ENCODE data around the gene PPM1E. TPM values are rescaled to one million over a fixed set of nuclear protein-coding genes. Genes with fewer than 3 reads are reported as not detected.

PPM1E gene
- total RNA-seq, 4 donors from 2014 or later, result 0.42 to 0.91 (median 0.67) TPM

GRCh38 chr17:58913971-58914769 lies 158.5 kb downstream of the PPM1E start:
- Histone ChIP-seq H3K27ac (replicated peaks in 1 of 4) (no peak overlapping the region), H3K9me3 (peaks cover 0 to 18% (median 12%) of the 10 kb centered on the region in 4 donors), H3K4me3 (no peak overlapping the region), H3K36me3 (no peaks in the 10 kb centered on the region), H3K27me3 (no peaks in the 10 kb centered on the region), H3K4me1 (no peaks in the 10 kb centered on the region)
- TF ChIP-seq POLR2AphosphoS5 (IDR thresholded peaks at IDR 0.05) (no peak), POLR2A (IDR thresholded peaks at IDR 0.05; ENCODE audit: low read depth) (no peak), CTCF (IDR thresholded peaks at IDR 0.05) (no peak), EP300 (IDR thresholded peaks at IDR 0.05) (no peak)
- 82% methylated on average over 2 of the region's 2 CpGs for WGBS
- intact Hi-C loops (cut with DNase I), result no loop called here
- no peak for DNase-seq (ENCODE audit: extremely low spot score)

- TF ChIP-seq POLR2A (IDR thresholded peaks at IDR 0.05; ENCODE audit: low read depth), result no peak
- no peak for TF ChIP-seq EP300 (IDR thresholded peaks at IDR 0.05)
- no peak for TF ChIP-seq POLR2AphosphoS5 (IDR thresholded peaks at IDR 0.05)
- TF ChIP-seq CTCF (IDR thresholded peaks at IDR 0.05), result no peak
- no peak for DNase-seq (ENCODE audit: extremely low spot score)
- Histone ChIP-seq H3K9me3 (peaks cover 0 to 9% (median 4%) of the 10 kb centered on the region in 4 donors), H3K4me1 (no peaks in the 10 kb centered on the region), H3K27me3 (no peaks in the 10 kb centered on the region), H3K4me3 (no peak overlapping the region), H3K27ac (replicated peaks in 1 of 4) (no peak overlapping the region), H3K36me3 (no peaks in the 10 kb centered on the region)
- WGBS, result 82% methylated on average over 1 of the region's 1 CpG
- intact Hi-C loops (cut with DNase I), result no loop called here
These were observed 161.6 kb downstream of the PPM1E start for GRCh38 chr17:58917228-58917627.

GRCh38 chr17:58918072-58918471 lies 162.4 kb downstream of the PPM1E start:
- Histone ChIP-seq H3K36me3 (no peaks in the 10 kb centered on the region), H3K4me3 (no peak overlapping the region), H3K27me3 (no peaks in the 10 kb centered on the region), H3K27ac (replicated peaks in 1 of 4) (no peak overlapping the region), H3K9me3 (peaks cover 0 to under 1% (median 0%) of the 10 kb centered on the region in 4 donors), H3K4me1 (no peaks in the 10 kb centered on the region)
- no peak for TF ChIP-seq POLR2AphosphoS5 (IDR thresholded peaks at IDR 0.05)
- no peak for TF ChIP-seq CTCF (IDR thresholded peaks at IDR 0.05)
- no peak for TF ChIP-seq EP300 (IDR thresholded peaks at IDR 0.05)
- no peak for TF ChIP-seq POLR2A (IDR thresholded peaks at IDR 0.05; ENCODE audit: low read depth)
- 82% methylated on average over 2 of the region's 2 CpGs for WGBS
- intact Hi-C loops (cut with DNase I), result no loop called here
- no peak for DNase-seq (ENCODE audit: extremely low spot score)

- DNase-seq (ENCODE audit: extremely low spot score), result no peak
- H3K27ac ChIP-seq (replicated peaks in 1 of 4), result no peak overlapping the region
- H3K4me3 ChIP-seq, result no peak overlapping the region
- intact Hi-C loops (cut with DNase I), result no loop called here
- H3K4me1 ChIP-seq, result no peaks in the 10 kb centered on the region
- H3K27me3 ChIP-seq, result no peaks in the 10 kb centered on the region
- TF ChIP-seq POLR2A (IDR thresholded peaks at IDR 0.05; ENCODE audit: low read depth), result no peak
- no peak for TF ChIP-seq EP300 (IDR thresholded peaks at IDR 0.05)
- TF ChIP-seq POLR2AphosphoS5 (IDR thresholded peaks at IDR 0.05), result no peak
- TF ChIP-seq CTCF (IDR thresholded peaks at IDR 0.05), result no peak
- H3K36me3 ChIP-seq, result no peaks in the 10 kb centered on the region
- no peaks in the 10 kb centered on the region for H3K9me3 ChIP-seq
These were observed 163.2 kb downstream of the PPM1E start for GRCh38 chr17:58918884-58919283.

- H3K36me3 ChIP-seq, result no peaks in the 10 kb centered on the region
- H3K9me3 ChIP-seq, result no peaks in the 10 kb centered on the region
- no peak for DNase-seq (ENCODE audit: extremely low spot score)
- H3K4me3 ChIP-seq, result no peak overlapping the region
- H3K4me1 ChIP-seq, result no peaks in the 10 kb centered on the region
- no peaks in the 10 kb centered on the region for H3K27me3 ChIP-seq
- TF ChIP-seq POLR2AphosphoS5 (IDR thresholded peaks at IDR 0.05), result no peak
- no peak for TF ChIP-seq CTCF (IDR thresholded peaks at IDR 0.05)
- TF ChIP-seq POLR2A (IDR thresholded peaks at IDR 0.05; ENCODE audit: low read depth), result no peak
- TF ChIP-seq EP300 (IDR thresholded peaks at IDR 0.05), result no peak
- intact Hi-C loops (cut with DNase I), result no loop called here
- no peak overlapping the region for H3K27ac ChIP-seq (replicated peaks in 1 of 4)
These were observed 165.1 kb downstream of the PPM1E start for GRCh38 chr17:58920773-58921172.

Data from esophagus muscularis mucosa (tissue), 4 donors.